Measurements from ENCODE around the gene BLOC1S2. TPM values are rescaled to one million over a fixed set of nuclear protein-coding genes. Genes with fewer than 3 reads are reported as not detected.

The BLOC1S2 gene
- polyA plus RNA-seq, 1 of the 3 experiments (the other 2 are of a cell fraction) = 30.4 TPM

Small RNA genes within 50 kb of the gene (small RNA-seq; reads per million reads assigned to genes)
- gene RNU6-422P = 0 reads per million in 7 experiments
- gene SNORA12 = 1.1 to 109 (median 15.2) reads per million in 7 experiments

Other genes with a start within 250 kb of the BLOC1S2 start
- gene CPN1, start 204.8 kb downstream of the BLOC1S2 start, polyA plus RNA-seq (2012; rRNA removed) = not detected in 2 replicates
- gene ERLIN1, start 100.7 kb downstream of the BLOC1S2 start, polyA plus RNA-seq (2012; rRNA removed) = 43.8 and 46.7 TPM in 2 replicates
- gene CHUK, start 57.1 kb downstream of the BLOC1S2 start, polyA plus RNA-seq (2012; rRNA removed) = 8.8 and 13.4 TPM in 2 replicates
- 7.1 and 10.7 TPM in 2 replicates for gene CWF19L1, start 19.0 kb downstream of the BLOC1S2 start, polyA plus RNA-seq (2012; rRNA removed)
- gene PKD2L1, start 43.5 kb upstream of the BLOC1S2 start, polyA plus RNA-seq (2012; rRNA removed) = not detected in 2 replicates
- gene SCD, start 60.6 kb upstream of the BLOC1S2 start, polyA plus RNA-seq (2012; rRNA removed) = 19.7 and 26.4 TPM in 2 replicates
- gene WNT8B, start 176.3 kb upstream of the BLOC1S2 start, polyA plus RNA-seq (2012; rRNA removed) = 0.18 and 0.28 TPM in 2 replicates
- 8.8 and 15.5 TPM in 2 replicates for gene SEC31B, start 233.2 kb upstream of the BLOC1S2 start, polyA plus RNA-seq (2012; rRNA removed)
- gene NDUFB8, start 243.2 kb upstream of the BLOC1S2 start, polyA plus RNA-seq (2012; rRNA removed) = 340 and 368 TPM in 2 replicates
- gene HIF1AN, start 249.3 kb upstream of the BLOC1S2 start, polyA plus RNA-seq (2012; rRNA removed) = 8.1 and 11.0 TPM in 2 replicates